ENCODE results near the gene XRCC4.

DNA sequence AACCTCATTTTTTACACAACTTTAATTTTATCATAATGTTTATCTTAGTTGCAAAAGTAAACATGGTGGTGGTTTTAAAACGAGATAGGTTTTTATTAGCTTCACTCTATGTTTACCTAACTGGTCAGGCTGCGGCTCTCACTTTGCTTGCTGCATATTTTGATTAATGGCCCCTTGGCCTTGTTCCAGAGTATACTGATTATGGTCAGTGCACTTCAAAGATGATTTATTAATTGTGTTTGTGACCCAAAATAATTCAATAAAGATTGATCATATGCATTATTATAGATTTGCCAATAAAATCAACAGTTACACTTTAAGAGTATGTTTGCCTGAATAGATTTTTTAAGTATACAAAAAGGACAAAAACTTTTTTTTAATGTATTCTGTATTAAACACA lies 188.0 kb downstream of the XRCC4 start:
- no peak for TF ChIP-seq ZNF274 (IDR thresholded peaks at IDR 0.05; ENCODE audit: borderline replicate concordance, extremely low read depth, low read length)
- no peak for TF ChIP-seq CREB1 (IDR thresholded peaks at IDR 0.05)
- TF ChIP-seq, protein P1, sequence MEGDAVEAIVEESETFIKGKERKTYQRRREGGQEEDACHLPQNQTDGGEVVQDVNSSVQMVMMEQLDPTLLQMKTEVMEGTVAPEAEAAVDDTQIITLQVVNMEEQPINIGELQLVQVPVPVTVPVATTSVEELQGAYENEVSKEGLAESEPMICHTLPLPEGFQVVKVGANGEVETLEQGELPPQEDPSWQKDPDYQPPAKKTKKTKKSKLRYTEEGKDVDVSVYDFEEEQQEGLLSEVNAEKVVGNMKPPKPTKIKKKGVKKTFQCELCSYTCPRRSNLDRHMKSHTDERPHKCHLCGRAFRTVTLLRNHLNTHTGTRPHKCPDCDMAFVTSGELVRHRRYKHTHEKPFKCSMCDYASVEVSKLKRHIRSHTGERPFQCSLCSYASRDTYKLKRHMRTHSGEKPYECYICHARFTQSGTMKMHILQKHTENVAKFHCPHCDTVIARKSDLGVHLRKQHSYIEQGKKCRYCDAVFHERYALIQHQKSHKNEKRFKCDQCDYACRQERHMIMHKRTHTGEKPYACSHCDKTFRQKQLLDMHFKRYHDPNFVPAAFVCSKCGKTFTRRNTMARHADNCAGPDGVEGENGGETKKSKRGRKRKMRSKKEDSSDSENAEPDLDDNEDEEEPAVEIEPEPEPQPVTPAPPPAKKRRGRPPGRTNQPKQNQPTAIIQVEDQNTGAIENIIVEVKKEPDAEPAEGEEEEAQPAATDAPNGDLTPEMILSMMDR (IDR thresholded peaks at IDR 0.05; ENCODE audit: control extremely low read depth in 1 of 3, insufficient read depth in 1 of 3, low read depth in 1 of 3, low read length in 3 of 3): no peak
- TF ChIP-seq JUND (IDR thresholded peaks at IDR 0.05; ENCODE audit: low read length): no peak
- TF ChIP-seq, protein P2, sequence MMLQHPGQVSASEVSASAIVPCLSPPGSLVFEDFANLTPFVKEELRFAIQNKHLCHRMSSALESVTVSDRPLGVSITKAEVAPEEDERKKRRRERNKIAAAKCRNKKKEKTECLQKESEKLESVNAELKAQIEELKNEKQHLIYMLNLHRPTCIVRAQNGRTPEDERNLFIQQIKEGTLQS (IDR thresholded peaks at IDR 0.05; ENCODE audit: insufficient read depth, low read depth, low read length): no peak
- TF ChIP-seq BRCA1 (IDR thresholded peaks at IDR 0.05; ENCODE audit: low read depth, low read length): no peak
